Spleen (tissue), 11 donors: ENCODE results near the gene ADAM15. TPM values are rescaled to one million over a fixed set of nuclear protein-coding genes. Genes with fewer than 3 reads are reported as not detected.

Experiments used
- DNase-seq: peaks from one replicate; pipeline ENCODE4 v3.0.0-alpha.2; 2020
- H3K27ac ChIP-seq, 8 donors: fragments of 200-600 bp; sonication (generic) in 7 of 8; 1 replicate in 4 of 8; 2 replicates in 4 of 8; pipeline versions ENCODE4 v1.5.0 to v1.8.0; 2016 to 2021; ENCODE audit warnings: inconsistent platforms in 4 of 8, mild to moderate bottlenecking in 4 of 8, moderate library complexity in 1 of 8
- H3K27me3 ChIP-seq, 7 donors: fragments of 200-600 bp; sonication (generic) in 6 of 7; replicated peaks in 1 of 7; 1 replicate in 4 of 7; 2 replicates in 3 of 7; pipeline versions ENCODE4 v1.5.0 to v1.8.0; 2016 to 2021; ENCODE audit warnings: inconsistent platforms in 3 of 7, mild to moderate bottlenecking in 1 of 7
- H3K36me3 ChIP-seq, 6 donors: fragments of 200-600 bp; sonication (generic) in 5 of 6; 1 replicate in 4 of 6; 2 replicates in 2 of 6; pipeline versions ENCODE4 v1.5.0 to v1.8.0; 2016 to 2021; ENCODE audit warnings: inconsistent platforms in 2 of 6
- H3K4me1 ChIP-seq, 6 donors: fragments of 200-600 bp; sonication (generic) in 5 of 6; 1 replicate in 3 of 6; 2 replicates in 3 of 6; pipeline versions ENCODE4 v1.5.0 to v1.8.0; 2016 to 2021; ENCODE audit warnings: inconsistent platforms in 3 of 6
- H3K4me3 ChIP-seq, 8 donors: fragments of 200-600 bp; sonication (generic) in 7 of 8; 1 replicate in 4 of 8; 2 replicates in 4 of 8; pipeline versions ENCODE4 v1.5.0 to v1.8.0; 2016 to 2021; ENCODE audit warnings: inconsistent platforms in 4 of 8, mild to moderate bottlenecking in 4 of 8, moderate library complexity in 2 of 8
- H3K9me3 ChIP-seq, 8 donors: fragments of 200-600 bp; sonication (generic) in 7 of 8; 1 replicate in 4 of 8; 2 replicates in 4 of 8; pipeline versions ENCODE4 v1.5.0 to v1.8.0; 2016 to 2021; ENCODE audit warnings: inconsistent platforms in 4 of 8
- POLR2A ChIP-seq, 3 donors: fragments of 450-650 bp; IDR thresholded peaks; one replicate each; pipeline ENCODE4 v1.5.1; 2017; ENCODE audit warnings: antibody characterized with exemption in 3 of 3, mild to moderate bottlenecking in 1 of 3
- POLR2AphosphoS5 ChIP-seq, 3 donors: sonication (generic); formaldehyde crosslinking; IDR thresholded peaks; one replicate each; pipeline ENCODE4 v1.5.1; 2017; ENCODE audit warnings: antibody characterized with exemption in 3 of 3
- WGBS, 5 donors: extraction: QIAGEN DNeasy Blood & Tissue Kit in 3 of 5; methylation state at CpG; one replicate each; pipeline versions ENCODE4 v1.1.5 to v1.1.7; 2013 to 2018; 5-methylcytosine and 5-hydroxymethylcytosine counted together
- intact Hi-C: fragments of 100-400 bp; cut with DNase I; formaldehyde crosslinking; loops from one replicate; pipeline ENCODE4 v1.15.0; 2023; ENCODE audit warnings: low total_unique reads
- polyA plus RNA-seq, 3 donors: library from polyadenylated mRNA; stranded (reverse); fragments of 200-250 nt; gene quantifications; one replicate each; pipeline ENCODE4 v1.2.1, GENCODE V29; 2013
- total RNA-seq, 7 donors: library from RNA; depleted of rRNA in 3 of 7; stranded (reverse); fragments of >200 nt in 3 of 7; fragmentation: NEBNext Ultra II Directional in 4 of 7; extraction: Animal tissue kit (Norgen Biotek cat#: 25700) in 4 of 7; gene quantifications; one replicate each; pipeline versions ENCODE4 v1.1.0 to v1.2.1, GENCODE V29; 2016 to 2021
- TF ChIP-seq, protein P1 (sequence below), 11 experiments: fragments of 200-600 bp in 7 of 11; fragments of 450-650 bp in 4 of 11; sonication (generic) in 4 of 11; IDR thresholded peaks in 8 of 11; conservative IDR thresholded peaks in 3 of 11; 1 replicate in 7 of 11; 2 replicates in 4 of 11; pipeline versions ENCODE4 v1.4.0 to v1.8.0; 2016 to 2021; ENCODE audit warnings: antibody characterized with exemption in 11 of 11, inconsistent platforms in 4 of 11, mild to moderate bottlenecking in 1 of 11
- donor health status: healthy with polysubstance abuse.
- donor health status: DM: no; HTN: no; CAD: no; lungs with moderate emphysema.
- donor health status: DM: no; HTN: no; CAD: no.
- donor health status: Bipolar disorder and iron deficiency.
- donor health status: healthy.
- donor health status: DM: no; HTN: no; CAD: no.
- donor health status: DM: yes; HTN: yes; CAD: no.

Gene ADAM15
- total and polyA plus RNA-seq, 10 donors, result 70.8 to 313 (median 86.6) TPM

DNA sequence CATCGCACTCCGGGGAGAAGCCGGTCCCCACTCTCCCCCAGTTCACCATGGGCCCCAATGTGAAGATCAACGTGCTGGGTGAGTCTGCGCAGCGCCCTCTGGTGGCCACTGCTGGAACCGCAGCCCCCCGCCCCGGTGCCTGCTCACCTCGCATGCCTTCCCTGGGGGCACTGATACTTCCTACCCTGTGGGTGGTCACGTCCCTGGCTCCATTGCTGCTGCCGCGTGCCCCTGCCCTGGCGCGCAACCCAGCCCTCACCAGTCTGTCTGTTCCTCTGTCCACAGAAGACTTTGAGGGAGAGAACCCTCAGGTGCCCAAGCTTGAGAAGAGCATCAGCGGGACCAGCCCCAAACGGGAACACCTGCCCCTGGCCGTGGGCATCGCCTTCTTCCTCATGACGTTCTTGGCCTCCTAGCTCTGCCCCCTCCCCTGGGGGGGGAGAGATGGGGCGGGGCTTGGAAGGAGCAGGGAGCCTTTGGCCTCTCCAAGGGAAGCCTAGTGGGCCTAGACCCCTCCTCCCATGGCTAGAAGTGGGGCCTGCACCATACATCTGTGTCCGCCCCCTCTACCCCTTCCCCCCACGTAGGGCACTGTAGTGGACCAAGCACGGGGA is 35.1 kb downstream of the ADAM15 start:
- Histone ChIP-seq H3K4me3 (peak overlapping the region in 7 of 8 donors; percentile 71 to 91 (median 84)), H3K27ac (peak overlapping the region in 6 of 8 donors; percentile 85 to 95 (median 90)), H3K27me3 (peaks cover 16 to 38% (median 33%) of the 10 kb centered on the region in 7 donors), H3K36me3 (no peaks in the 10 kb centered on the region), H3K4me1 (peaks cover 35 to 65% (median 53%) of the 10 kb centered on the region in 6 donors), H3K9me3 (no peaks in the 10 kb centered on the region)
- DNase-seq, result peak; percentile 94
- TF ChIP-seq, protein P1, sequence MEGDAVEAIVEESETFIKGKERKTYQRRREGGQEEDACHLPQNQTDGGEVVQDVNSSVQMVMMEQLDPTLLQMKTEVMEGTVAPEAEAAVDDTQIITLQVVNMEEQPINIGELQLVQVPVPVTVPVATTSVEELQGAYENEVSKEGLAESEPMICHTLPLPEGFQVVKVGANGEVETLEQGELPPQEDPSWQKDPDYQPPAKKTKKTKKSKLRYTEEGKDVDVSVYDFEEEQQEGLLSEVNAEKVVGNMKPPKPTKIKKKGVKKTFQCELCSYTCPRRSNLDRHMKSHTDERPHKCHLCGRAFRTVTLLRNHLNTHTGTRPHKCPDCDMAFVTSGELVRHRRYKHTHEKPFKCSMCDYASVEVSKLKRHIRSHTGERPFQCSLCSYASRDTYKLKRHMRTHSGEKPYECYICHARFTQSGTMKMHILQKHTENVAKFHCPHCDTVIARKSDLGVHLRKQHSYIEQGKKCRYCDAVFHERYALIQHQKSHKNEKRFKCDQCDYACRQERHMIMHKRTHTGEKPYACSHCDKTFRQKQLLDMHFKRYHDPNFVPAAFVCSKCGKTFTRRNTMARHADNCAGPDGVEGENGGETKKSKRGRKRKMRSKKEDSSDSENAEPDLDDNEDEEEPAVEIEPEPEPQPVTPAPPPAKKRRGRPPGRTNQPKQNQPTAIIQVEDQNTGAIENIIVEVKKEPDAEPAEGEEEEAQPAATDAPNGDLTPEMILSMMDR (IDR thresholded peaks at IDR 0.05 in 8 of 11, conservative IDR thresholded peaks at IDR 0.05 in 3 of 11), result peak; percentile 96 to 100 (median 98)
- TF ChIP-seq POLR2A (IDR thresholded peaks at IDR 0.05) (no peak), POLR2AphosphoS5 (IDR thresholded peaks at IDR 0.05) (peak in 2 of 3 donors; percentile 28 to 52)
- 12 to 25% (median 14%) methylated on average over 9 to 24 of the region's 24 CpGs for WGBS, 5 donors
- intact Hi-C loops, result no loop called here

DNA sequence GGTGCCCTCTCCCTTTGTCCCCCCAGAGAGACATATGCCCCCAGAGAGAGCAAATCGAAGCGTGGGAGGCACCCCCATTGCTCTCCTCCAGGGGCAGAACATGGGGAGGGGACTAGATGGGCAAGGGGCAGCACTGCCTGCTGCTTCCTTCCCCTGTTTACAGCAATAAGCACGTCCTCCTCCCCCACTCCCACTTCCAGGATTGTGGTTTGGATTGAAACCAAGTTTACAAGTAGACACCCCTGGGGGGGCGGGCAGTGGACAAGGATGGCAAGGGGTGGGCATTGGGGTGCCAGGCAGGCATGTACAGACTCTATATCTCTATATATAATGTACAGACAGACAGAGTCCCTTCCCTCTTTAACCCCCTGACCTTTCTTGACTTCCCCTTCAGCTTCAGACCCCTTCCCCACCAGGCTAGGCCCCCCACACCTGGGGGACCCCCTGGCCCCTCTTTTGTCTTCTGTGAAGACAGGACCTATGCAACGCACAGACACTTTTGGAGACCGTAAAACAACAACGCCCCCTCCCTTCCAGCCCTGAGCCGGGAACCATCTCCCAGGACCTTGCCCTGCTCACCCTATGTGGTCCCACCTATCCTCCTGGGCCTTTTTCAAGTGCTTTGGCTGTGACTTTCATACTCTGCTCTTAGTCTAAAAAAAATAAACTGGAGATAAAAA is 35.9 kb downstream of the ADAM15 start:
- TF ChIP-seq, protein P1 (IDR thresholded peaks at IDR 0.05 in 8 of 11, conservative IDR thresholded peaks at IDR 0.05 in 3 of 11), result peak in 2 of 11 experiments; percentile 14 to 32
- no peak for TF ChIP-seq POLR2AphosphoS5 (IDR thresholded peaks at IDR 0.05)
- peak; percentile 75 for DNase-seq
- Histone ChIP-seq H3K4me3 (no peak overlapping the region), H3K36me3 (no peaks in the 10 kb centered on the region), H3K27me3 (peaks cover 13 to 36% (median 25%) of the 10 kb centered on the region in 7 donors), H3K9me3 (no peaks in the 10 kb centered on the region), H3K4me1 (peaks cover 28 to 63% (median 50%) of the 10 kb centered on the region in 6 donors), H3K27ac (no peak overlapping the region)
- intact Hi-C loops, result no loop called here
- WGBS, 5 donors, result 37 to 63% (median 49%) methylated on average over 7 to 8 of the region's 8 CpGs

DNA sequence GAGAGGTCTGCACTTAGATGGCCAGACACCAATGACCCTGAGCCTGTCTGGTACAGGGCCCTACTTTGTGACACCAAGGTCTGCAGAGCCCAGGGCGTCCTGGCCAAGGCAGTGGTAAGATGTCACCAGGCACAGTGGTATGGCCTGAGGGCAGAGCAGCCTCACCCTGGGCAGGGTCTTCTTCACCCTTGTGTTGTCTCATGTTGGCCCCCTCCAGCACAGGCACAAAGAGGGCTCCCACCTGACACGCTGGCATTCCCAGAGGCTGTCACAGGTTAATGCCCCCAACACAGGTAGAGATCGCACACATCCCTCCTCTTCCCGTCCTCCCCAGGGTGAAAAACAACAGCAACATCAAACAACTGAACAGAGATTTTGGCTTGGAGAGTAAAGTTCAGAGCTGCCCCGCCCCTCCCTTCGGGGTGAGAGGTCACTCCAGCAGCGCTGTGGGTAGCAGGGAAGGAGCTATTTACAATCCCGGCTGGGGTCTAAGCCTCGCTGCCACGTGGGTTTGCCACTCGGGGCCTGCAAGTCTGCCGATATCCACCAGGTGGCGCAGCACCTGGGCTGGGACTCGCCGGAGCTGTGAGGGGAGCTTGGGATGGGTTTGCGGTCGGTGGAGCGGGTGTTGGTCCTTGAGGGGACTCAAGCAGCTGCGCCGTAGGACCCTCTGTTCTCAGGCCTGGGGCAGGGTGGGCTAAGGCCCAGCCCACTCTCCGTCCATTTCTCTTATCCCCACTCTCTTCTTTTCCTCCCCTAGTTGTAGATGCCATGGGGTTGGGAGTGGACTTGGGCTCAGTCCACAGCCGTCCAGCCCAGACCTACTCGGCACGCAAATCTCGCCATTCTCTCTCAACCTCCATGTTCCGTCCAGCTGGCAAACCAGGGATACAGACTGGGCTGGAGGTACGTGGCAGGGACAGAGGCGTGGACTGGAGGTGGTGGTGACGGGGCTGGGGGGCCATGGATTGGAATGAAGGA is 40.2 kb downstream of the ADAM15 start:
- peak; percentile 94 for DNase-seq
- Histone ChIP-seq H3K27me3 (peaks cover 0 to 18% (median 0%) of the 10 kb centered on the region in 7 donors), H3K4me3 (no peak overlapping the region), H3K9me3 (no peaks in the 10 kb centered on the region), H3K27ac (no peak overlapping the region), H3K4me1 (peaks cover 2 to 34% (median 20%) of the 10 kb centered on the region in 6 donors), H3K36me3 (no peaks in the 10 kb centered on the region)
- TF ChIP-seq POLR2AphosphoS5 (IDR thresholded peaks at IDR 0.05), result peak; percentile 30 to 64 (median 63)
- TF ChIP-seq, protein P1 (IDR thresholded peaks at IDR 0.05 in 8 of 11, conservative IDR thresholded peaks at IDR 0.05 in 3 of 11), result peak; percentile 94 to 99 (median 98)
- no peak for TF ChIP-seq POLR2A (IDR thresholded peaks at IDR 0.05)
- intact Hi-C loops, result loop anchor here (2.0 kb wide), 1 partner anchor 77 kb away; no protein-coding TSS in a partner anchor
- 25 to 42% (median 32%) methylated on average over 17 to 29 of the region's 29 CpGs for WGBS, 5 donors
